Measurements from ENCODE around the gene CYB5R4.

Gene CYB5R4, protein sequence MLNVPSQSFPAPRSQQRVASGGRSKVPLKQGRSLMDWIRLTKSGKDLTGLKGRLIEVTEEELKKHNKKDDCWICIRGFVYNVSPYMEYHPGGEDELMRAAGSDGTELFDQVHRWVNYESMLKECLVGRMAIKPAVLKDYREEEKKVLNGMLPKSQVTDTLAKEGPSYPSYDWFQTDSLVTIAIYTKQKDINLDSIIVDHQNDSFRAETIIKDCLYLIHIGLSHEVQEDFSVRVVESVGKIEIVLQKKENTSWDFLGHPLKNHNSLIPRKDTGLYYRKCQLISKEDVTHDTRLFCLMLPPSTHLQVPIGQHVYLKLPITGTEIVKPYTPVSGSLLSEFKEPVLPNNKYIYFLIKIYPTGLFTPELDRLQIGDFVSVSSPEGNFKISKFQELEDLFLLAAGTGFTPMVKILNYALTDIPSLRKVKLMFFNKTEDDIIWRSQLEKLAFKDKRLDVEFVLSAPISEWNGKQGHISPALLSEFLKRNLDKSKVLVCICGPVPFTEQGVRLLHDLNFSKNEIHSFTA

DNA sequence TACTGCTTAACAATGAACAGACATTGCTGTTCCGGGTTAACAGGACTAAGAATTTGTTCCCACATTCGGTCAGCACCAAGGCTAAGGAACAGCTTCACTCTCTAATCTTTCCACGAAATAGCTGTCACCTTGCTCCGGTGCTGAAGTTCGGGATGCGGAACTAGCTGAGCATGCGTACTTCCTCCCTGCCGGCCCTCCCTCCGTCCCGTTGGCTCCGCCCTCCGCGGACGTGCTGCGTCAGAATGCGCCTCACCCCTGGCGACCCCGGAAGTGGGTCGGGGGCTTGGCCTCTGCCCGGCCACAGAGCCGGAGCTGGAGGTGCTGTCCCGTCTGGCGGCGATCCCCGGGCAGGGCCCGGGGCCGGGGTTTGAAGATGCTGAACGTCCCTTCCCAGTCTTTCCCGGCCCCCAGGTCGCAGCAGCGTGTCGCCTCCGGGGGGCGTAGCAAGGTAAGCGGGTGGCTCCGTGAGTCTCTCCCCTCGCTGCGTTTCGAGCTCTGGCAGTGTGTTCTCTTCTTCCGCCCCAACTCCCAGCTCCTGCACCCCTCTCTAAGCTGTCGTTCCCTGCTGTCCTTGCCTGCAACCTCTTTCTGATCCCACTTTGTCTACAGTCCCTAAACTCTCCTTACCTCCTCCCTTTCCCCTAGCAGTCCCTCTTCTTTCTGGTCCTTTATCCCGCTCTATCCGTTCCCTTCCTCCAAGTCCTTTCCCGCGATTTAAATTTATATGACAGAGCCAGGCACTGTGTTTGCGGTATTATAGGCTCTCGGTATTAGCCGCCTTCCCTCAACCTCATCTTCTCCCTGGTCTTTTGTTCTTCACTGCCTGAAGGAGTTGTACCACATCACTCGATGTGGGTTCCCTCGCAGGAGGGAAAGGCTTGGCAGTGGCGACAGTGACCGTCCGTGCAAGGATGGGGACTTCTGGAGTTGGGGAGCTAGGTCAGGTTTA lies at the start of gene CYB5R4:
TSS of gene CYB5R4 (plus strand) at position 280 of the 949 bp plus-strand sequence. CDS start at position 374, 94 bp downstream.
- DNase-seq = peak; percentile 85

DNA sequence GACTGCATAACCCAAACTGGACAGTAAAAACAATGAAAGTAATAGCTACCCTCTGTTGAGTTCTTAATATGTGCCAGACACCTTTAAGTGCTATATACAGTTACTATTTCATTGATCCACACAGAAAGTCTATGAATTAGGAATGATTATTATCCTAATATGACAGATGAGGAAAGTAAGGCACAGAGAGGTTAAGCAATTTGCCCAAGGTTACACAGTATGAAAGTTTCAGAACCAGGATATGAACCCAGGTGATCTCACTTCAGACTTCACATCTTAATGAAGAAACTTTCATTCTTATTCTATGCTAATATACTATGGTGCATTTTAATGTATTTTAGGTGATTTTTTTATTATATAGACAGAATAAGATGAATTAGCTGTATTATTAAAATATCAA lies 46.9 kb upstream of the CYB5R4 start:
- DNase-seq = no peak

DNA sequence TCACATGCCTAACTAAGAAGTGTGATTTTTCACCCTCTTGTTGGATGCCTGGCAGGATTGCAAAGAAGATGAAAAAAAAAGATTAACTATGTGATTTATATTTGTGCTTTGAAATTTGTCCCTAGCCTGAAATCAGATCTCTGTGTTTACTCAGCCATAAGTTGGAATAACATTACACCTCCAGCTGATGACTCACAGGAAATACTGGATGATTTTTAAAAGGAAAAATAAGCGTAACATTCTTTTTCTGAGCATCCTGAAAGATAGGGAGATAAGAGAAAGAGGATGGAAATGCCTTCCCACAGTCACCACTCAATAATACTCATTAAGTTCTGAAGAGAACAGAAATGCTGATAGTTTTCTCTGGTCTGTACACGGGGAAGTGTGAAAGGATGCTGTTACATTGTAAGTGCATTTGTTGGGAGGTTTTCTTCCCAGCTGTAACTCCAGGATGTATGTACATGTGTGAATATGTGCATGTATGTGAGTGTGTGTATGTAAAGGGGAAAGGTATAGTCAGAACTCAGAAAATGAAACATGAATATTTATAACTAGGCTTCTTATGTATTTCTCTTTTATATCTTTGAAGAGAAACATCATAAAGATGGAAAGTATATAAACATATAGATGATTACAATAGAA lies 43.7 kb upstream of the CYB5R4 start:
- no peak for DNase-seq

DNA sequence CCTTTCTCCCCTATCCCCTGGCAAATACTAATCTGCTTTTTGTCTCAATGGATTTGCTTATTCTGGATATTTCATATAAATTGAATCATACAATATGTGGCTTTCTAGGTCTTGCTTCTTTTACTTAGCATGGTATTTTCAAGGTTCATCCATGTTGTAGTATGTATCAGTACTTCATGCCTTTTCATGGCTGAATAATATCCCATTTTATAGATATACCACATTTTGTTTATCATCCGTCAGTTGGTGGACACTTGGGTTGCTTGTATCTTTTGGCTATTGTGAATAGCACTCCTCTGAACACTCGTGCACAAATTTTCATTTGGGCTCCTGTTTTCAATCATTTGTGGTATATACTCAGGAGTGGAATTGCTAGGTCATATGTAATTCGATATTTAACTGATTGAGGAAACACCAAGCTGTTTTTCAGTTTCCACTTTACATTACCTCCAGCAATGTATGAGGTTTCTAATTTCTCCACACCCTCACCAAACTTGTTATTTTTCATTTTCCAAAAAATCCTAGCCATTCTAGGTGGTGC lies 36.8 kb upstream of the CYB5R4 start:
- DNase-seq = no peak

DNA sequence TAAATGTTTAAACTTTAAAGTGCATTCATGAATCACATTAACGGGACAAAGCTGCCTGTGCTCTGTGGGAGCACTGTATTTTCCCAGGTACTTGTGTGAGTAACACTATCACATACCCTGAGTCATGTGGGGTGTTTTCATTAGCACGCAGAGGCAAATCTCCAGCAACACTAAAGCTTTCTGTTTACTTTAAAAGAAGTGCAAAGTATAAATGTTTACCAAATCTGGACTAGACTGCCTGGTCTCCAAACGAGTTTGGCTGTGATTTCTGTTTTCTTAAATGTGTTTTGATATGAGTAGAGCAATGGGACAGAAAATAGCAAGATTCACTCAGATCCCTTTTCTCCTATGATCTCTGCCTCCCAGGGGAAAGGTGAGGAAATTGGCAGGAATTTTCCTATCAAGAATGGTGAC lies 35.1 kb upstream of the CYB5R4 start:
- no peak for DNase-seq

DNA sequence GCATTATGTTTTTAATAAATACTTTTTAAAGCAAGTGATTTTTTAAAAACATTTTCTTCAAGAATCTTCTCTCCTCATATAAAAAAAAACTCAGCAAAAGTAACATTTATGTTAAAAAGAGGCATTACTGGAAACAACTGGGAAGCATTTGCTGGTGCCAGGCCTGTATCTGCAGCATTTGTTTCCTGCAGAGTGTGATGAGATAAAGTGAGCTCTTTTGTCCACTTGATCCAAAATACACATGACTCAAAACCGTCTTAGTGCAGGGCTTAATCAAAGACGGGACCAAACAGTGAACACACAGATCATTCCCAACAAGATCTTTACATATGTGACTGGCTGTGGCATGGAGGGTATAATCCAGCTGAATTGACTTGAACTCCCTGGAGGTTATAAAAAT lies 34.7 kb upstream of the CYB5R4 start:
- no peak for DNase-seq

DNA sequence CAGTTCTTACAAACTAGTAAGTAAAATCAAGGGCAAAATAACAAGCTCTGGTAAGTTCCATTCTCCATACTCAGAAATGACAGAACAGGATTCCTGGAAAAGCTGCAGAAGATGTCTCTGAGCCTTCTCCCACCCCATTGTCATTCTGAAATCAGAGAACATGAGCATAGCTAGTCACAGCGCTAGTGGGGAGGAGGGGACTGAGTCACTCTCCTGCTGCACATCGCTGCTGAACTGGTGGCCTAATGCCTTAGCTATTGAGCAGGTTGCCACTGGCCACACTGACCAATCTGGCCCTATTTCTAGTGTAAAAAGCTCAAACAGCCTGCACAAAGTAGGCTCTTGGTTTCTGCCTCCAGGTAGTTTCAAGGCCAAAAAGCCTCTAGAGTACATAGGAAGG lies 32.4 kb upstream of the CYB5R4 start:
- no peak for DNase-seq

DNA sequence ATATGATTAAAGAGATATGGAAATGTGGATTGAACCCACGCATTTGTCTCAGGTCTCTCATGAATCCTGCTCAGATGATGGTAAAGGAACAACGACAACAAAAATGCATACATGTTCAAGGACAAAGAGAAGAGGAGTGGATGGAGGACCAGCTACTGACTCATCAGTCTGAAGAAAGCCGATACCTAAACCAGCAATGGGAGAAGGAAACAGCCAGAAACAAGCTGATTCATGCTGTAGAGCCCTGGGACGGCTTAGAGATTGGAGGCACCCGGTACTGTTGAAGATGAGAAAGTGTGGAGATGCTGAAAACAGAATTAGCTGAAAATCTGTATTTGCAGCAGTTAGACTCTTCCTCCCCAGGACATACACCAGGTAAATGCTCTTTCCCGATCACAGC lies 20.8 kb upstream of the CYB5R4 start:
- DNase-seq = no peak

DNA sequence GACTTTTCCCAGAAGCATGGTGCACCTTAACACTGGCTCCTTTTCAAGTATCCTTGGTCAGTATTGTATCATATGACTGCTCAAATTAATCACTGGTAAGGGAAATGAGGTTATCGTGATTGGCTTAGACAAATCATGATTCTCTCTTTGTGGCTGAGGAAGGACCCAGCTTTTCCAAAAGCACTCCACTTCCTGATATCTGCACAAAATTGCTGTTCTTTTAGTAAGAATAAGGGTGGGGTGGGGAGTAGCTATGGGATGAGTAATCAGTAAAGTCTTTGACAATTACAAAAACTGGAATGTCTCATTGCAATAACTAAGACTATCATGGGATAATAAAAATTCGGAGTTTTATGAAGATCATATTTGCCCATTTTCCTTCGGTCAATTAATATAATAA lies 15.3 kb upstream of the CYB5R4 start:
- no peak for DNase-seq

DNA sequence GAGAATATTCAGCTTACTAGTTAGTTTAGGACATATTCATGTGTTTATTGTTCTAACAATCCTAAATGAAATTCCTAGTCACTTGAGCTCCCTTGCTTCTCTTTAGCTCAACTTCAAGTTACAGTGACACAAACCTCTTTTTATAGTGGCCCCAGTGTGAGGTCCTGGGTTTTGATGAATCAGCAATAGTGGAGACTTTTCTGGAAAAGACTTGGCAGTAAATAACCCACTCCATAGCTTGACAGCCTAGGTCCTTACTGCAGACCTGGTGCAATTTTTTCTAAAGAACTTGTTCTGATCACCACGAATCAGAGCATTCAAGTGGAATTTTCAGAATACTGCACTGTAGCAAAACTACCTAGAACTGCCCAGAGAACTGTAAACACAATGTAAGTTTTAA lies 13.2 kb upstream of the CYB5R4 start:
- no peak for DNase-seq

DNA sequence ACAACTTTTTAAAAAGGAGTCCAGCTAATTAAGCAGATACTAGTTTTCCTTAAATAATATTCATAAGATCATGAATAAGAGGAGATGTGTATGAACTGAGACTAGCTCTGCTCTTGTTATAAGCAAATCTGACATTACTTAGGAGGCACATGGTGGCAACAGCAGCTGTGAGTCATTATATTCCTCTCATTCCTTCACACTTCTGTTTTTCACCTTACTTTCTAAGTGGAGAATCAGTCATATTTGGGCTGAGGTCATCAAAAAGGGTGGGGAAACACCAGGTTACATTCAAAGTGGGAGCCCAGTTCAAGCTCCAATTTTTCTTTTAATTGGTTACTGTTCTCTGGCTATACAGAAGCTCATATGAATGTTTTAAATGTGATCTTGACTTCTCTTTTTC lies 12.3 kb upstream of the CYB5R4 start:
- DNase-seq = no peak

DNA sequence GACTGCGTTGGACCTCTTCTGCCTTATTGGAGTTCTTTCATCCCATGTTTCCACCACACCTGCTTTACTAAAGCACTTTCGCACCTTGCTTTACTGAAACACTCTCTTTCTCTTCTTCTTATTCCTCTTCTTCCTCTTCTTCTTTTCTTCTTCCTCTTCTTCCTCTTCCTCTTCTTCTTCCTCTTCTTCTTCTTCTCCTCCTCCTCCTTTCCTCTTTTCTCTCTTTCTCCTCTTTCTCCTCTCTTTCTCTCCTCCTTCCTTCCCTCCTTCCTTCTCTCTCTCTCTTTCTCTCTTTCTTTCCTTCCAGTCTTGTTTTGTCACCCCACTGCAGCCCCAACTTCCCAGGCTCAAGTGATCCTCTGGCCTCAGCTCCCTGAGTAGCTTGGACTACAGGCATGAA lies 10.4 kb upstream of the CYB5R4 start:
- no peak for DNase-seq

DNA sequence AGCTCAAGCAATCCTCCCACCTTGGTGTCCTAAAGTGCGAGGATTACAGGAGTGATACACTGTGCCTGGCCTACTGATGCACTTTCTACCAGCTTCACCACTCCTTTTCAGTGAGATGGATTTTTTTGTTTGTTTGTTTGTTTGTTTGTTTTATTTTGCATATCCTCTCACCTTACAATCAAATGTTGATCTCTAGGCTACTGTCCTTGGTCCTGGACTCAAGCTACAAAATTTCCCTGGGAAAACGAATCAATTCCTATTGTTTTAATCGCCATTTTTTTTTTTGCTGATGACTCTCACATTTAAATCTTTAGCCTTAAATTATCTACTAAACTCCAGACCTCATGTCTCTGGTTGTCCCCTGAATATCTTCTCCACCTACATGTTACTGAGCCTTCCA lies 9.9 kb upstream of the CYB5R4 start:
- DNase-seq = no peak

DNA sequence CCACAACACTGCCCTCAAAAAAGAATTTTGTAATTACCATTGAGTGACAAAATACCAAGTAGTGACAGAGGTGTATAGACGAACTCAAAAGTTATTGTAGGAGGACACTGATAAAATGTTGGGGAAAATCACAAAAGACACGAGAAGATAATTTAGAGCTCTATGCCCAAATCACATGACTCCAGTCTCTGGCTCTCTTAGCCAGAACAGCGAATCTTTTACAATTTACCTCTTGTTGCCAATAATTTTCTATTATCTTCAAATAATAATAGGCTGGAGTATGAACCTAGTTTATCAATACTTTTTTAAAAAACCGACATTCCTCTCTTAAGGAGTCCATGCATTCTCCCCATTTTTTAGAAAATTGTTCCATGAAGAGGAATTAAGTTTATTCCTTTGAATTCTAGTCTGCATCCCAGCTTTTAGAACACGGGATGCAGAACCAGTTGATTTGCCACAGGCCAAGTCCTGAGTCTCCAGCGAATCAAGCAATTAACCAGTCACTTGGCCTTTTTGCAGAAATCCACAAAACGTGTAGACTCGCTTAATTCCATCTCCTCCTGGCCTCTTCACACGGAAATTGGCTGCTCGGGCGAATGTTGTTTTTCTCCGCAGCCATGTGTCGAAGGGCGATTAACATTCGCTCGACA lies 6.8 kb upstream of the CYB5R4 start:
- DNase-seq = no peak

DNA sequence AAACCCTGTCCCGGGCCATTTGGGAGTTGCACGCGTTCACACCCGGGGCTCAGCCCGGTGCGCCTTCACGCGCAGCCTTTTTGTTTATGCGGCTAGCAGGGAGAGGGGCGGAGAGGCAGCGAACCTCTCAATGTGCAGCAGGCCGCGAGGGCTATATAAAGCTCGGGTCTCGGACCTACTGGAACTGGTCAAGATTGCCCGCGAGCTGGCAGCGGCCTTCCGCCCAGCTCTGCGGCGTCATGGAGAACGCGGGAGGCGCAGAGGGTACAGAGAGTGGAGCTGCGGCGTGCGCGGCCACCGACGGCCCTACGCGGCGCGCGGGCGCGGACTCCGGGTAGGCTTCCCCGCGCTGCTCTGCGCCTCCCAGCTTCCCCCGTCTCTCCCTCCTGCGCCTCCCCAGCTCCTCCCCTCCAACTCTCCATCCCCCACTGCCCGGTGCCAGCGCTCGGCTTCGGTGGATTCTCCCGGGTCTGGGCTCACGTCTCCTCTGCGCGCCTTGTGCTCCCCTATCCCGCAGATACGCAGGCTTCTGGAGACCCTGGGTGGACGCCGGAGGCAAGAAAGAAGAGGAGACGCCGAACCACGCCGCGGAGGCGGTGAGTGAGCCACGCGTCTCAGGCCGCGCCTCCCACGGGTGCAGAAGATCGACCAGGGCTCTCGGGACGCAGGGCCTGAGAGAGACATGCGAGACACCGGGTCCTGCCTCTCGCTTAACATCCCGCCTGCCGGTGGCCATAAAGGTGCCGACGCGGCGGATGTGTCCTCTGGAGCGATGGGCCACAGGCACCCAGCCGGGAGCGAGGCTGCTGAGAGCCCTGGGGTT lies 6.1 kb upstream of the CYB5R4 start, which contains the start of gene RIPPLY2:
TSS of gene RIPPLY2 (plus strand) at position 183 of the 823 bp plus-strand sequence. CDS start at position 240, 57 bp downstream.
- peak; percentile 56 for DNase-seq

DNA sequence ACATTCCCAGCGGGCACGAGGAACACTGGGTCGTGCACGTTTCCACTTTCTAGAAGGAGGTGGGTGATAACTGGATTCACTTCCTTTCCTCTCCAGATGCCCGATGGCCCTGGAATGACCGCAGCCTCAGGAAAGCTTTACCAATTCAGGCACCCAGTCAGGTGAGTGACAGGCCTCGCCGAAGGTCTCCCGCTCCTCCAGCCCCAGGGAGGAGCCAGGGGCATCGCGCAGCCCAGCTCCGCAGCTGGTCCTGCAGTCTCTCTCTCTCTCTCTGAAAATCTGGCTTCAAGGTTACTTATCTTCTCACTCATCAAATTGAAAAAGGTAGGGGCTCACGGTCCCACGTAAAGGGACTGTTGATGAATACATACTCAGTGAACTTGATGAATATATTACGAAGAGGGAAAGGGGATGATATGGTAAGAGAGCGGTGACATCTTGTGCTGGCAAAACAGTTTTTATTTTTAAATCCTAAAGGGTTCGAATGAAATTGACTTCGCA lies 5.4 kb upstream of the CYB5R4 start:
- DNase-seq = no peak

DNA sequence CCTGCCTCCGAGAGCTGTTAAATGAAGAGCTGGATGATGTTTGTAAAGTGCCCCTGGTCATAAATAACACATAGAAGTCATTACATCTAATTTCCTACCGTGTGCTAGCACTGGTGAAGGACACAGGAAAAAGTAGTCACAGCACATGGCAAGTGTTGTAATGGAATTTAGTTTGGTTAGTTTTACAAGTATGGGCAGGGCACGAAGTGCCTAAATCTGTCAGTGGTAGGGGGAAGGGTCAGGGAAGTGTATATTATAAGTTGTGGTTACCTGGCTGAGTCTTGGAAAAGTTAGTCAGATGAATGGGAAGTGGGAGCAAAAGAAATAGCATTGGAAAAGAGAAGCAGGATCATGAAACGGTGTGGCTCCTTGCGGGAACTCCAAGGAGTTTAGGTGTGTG lies 4.7 kb upstream of the CYB5R4 start:
- DNase-seq = no peak

DNA sequence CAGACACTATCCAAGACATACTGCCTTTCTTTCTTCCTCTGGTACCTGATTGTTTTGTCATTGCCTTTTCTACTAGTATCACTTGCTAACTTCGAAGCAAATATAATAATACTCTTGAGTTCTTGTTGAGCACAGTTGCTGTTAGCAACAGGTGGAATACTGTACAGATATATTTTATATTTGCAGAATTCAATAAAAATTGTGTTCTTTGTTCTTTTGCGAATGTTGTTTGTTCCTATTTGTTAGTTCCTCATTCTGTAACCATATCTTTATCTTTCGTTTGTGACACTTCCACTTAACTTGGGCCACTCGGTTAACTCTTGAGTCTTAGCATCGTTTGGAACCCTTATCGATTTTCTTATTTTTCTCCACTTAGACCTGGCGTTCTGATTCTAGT lies 868 bp downstream of the CYB5R4 start:
- no peak for DNase-seq

DNA sequence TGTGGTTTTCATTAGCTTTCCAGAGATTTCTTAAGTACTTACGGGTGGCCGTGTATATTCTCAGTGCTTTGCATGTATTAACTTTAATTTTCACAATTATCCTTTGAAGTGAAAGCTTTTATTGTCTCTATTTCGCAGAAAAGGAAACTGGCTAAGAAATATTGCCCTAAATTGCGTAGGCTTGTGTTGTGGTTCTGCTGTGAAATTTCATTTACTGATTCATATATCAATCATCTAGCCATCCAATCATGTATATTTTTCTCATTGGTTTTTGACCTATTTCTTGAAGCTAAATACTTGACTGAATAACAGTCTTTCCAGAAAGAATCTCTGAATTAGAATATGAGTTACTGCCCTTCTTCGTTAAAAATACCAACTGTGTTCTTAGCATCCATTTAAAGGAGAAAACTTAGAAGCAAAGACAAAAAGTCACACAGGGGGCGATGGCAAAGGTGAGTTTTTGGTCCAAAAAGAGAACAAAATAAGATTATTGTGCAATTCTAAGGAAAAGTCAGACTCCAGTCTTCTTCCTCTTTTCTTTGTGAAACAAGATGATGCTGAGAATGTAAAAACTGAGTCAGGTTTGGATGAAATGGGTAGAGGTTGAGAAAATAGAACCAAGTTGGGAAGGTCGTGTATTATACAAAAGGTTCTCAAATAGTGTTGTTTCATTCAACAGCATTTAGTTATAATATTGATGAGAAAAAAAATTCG lies 1.4 kb downstream of the CYB5R4 start:
- DNase-seq = no peak

DNA sequence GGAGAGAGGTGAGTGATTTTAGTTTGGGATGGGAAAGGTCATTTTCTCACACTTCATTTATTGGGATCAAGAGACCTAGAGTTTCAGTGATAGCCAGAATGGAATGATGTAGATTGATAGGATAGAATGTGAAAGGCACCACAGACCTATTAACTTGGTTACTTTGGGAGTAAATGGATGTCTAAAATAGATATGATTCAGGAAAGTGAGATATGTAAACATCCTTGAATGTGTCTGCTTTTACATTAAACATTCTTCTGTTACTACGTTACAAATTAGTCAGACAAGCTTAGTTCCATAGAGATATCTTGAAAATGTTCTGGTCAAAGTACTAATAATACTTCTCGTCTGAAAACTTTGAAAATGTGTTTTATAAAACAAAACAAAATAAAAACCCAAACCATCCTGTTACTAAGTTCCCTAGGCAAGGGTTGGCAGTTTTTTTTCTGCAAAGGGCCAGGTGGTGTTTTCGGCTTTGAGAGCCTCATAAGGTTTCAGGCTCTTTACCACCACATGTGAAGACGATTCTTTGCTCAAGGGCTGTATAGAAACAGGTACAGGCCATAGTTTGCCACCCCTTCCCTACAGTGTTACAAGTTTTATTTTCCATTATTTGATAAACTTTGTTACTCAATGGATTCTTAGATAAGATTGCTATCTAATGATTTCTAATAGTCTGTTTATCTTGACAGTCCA lies 3.4 kb downstream of the CYB5R4 start:
- DNase-seq = no peak

All from NCI-H2029 (cell line).